C4-2B (cell line): ENCODE results near the gene CD300LG.

Experiments
- ZFX ChIP-seq: fragments of 450-650 bp; IDR thresholded peaks from 2 replicates; pipeline ENCODE4 v1.6.1; 2017
- TF ChIP-seq, protein P1 (sequence below): fragments of 450-650 bp; conservative IDR thresholded peaks from 2 replicates; pipeline ENCODE4 v1.5.1; 2017; ENCODE audit warnings: mild to moderate bottlenecking

DNA sequence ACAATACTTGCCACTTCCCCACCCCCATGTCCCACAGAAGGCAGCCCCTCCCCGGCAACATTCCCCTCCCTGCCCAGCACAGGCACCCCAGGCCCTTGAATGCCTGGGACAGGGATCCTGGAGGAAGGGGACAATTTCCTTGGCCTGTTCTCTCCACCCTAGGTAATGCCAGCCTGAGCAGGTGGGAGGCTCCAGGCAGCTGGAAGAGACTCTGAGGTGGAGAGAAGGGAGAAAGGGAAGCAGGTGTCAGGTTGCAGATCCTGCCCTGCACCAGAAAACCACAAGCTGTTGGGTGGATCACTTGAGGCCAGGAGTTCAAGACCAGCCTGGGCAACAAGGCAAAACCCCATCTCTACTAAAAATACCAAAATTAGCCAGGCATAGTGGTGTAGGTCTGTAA lies 51.5 kb downstream of the CD300LG start:
- TF ChIP-seq, protein P1, sequence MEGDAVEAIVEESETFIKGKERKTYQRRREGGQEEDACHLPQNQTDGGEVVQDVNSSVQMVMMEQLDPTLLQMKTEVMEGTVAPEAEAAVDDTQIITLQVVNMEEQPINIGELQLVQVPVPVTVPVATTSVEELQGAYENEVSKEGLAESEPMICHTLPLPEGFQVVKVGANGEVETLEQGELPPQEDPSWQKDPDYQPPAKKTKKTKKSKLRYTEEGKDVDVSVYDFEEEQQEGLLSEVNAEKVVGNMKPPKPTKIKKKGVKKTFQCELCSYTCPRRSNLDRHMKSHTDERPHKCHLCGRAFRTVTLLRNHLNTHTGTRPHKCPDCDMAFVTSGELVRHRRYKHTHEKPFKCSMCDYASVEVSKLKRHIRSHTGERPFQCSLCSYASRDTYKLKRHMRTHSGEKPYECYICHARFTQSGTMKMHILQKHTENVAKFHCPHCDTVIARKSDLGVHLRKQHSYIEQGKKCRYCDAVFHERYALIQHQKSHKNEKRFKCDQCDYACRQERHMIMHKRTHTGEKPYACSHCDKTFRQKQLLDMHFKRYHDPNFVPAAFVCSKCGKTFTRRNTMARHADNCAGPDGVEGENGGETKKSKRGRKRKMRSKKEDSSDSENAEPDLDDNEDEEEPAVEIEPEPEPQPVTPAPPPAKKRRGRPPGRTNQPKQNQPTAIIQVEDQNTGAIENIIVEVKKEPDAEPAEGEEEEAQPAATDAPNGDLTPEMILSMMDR, result no peak
- no peak for TF ChIP-seq ZFX
